ENCODE measurements around the gene LGALS9.
"Not testable (repeated sequence)": the region's sequence is repeated elsewhere in the genome, so short reads cannot be mapped to it uniquely, and the experiment has no call there.

LGALS9 gene

GRCh38 chr17:27668488-27668823 lies 37.5 kb downstream of the LGALS9 start:
- DNase-seq (ENCODE audit: low read depth in 2 of 2): no peak
- no peak overlapping the region for H3K4me3 ChIP-seq (replicated peaks in 1 of 2; ENCODE audit: low read depth in 2 of 2, low read length in 2 of 2)
- no peak for TF ChIP-seq CTCF (IDR thresholded peaks at IDR 0.05; ENCODE audit: low read depth, low read length)

- no peak for DNase-seq (ENCODE audit: low read depth in 2 of 2)
- H3K4me3 ChIP-seq (replicated peaks in 1 of 2; ENCODE audit: low read depth in 2 of 2, low read length in 2 of 2): no peak overlapping the region
- TF ChIP-seq CTCF (IDR thresholded peaks at IDR 0.05; ENCODE audit: low read depth, low read length): no peak
Observed at GRCh38 chr17:27669136-27669535, 38.1 kb downstream of the LGALS9 start.

- DNase-seq (ENCODE audit: low read depth in 2 of 2): no peak
- TF ChIP-seq CTCF (IDR thresholded peaks at IDR 0.05; ENCODE audit: low read depth, low read length): no peak
- no peak overlapping the region for H3K4me3 ChIP-seq (replicated peaks in 1 of 2; ENCODE audit: low read depth in 2 of 2, low read length in 2 of 2)
Observed at GRCh38 chr17:27669850-27670249, 38.9 kb downstream of the LGALS9 start.

- no peak for DNase-seq (ENCODE audit: low read depth in 2 of 2)
- no peak overlapping the region for H3K4me3 ChIP-seq (replicated peaks in 1 of 2; ENCODE audit: low read depth in 2 of 2, low read length in 2 of 2)
- no peak for TF ChIP-seq CTCF (IDR thresholded peaks at IDR 0.05; ENCODE audit: low read depth, low read length)
Observed at GRCh38 chr17:27670791-27671590, 40.0 kb downstream of the LGALS9 start.

- no peak overlapping the region for H3K4me3 ChIP-seq (replicated peaks in 1 of 2; ENCODE audit: low read depth in 2 of 2, low read length in 2 of 2)
- DNase-seq (ENCODE audit: low read depth in 2 of 2): no peak
- no peak for TF ChIP-seq CTCF (IDR thresholded peaks at IDR 0.05; ENCODE audit: low read depth, low read length)
Observed at GRCh38 chr17:27671591-27671910, 40.6 kb downstream of the LGALS9 start.

GRCh38 chr17:27671977-27672480 lies 41.0 kb downstream of the LGALS9 start:
- DNase-seq (ENCODE audit: low read depth in 2 of 2): not testable (repeated sequence)

GRCh38 chr17:27674335-27674734 lies 43.3 kb downstream of the LGALS9 start:
- TF ChIP-seq CTCF (IDR thresholded peaks at IDR 0.05; ENCODE audit: low read depth, low read length): no peak

More at GRCh38 chr17:27671977-27672480, 41.0 kb downstream of the LGALS9 start:
- not testable (repeated sequence) for H3K4me3 ChIP-seq (replicated peaks in 1 of 2; ENCODE audit: low read depth in 2 of 2, low read length in 2 of 2)

More at GRCh38 chr17:27674335-27674734, 43.3 kb downstream of the LGALS9 start:
- DNase-seq (ENCODE audit: low read depth in 2 of 2): no peak
- no peak overlapping the region for H3K4me3 ChIP-seq (replicated peaks in 1 of 2; ENCODE audit: low read depth in 2 of 2, low read length in 2 of 2)
